ENCODE data around the gene DOCK1.

DNA sequence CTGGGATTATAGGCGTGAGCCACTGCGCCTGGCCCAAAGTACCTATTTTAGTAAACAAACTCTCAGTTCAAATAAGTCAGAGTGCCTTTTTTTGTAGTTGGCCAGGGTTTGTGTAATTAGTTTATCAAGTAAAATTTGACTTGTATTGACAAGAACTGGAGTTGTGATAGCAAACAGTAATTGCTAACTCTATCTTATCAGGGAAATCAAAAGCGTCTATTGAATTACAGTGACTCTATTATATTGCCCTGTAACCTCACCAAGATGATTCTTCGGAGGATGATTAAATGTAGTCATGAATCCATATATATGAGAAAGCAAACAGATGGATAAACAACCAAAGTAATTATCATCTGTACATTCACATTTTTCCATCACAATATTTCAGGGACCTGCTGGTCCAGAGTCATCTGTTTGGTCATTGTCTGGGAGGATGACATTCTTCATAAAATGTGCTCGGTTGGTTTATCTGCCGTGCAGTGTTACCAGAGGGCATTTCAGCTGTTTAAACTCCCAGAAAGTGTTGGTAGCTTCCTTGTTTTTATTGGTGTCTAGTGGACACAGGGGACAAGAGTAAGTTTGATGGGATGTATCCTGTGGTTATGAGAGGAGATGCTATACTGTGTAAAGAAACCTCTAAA lies 35.6 kb downstream of the DOCK1 start:
- TF ChIP-seq POLR2A (IDR thresholded peaks at IDR 0.05) (no peak), POLR2AphosphoS5 (IDR thresholded peaks at IDR 0.05) (no peak)
- TF ChIP-seq, protein P1, sequence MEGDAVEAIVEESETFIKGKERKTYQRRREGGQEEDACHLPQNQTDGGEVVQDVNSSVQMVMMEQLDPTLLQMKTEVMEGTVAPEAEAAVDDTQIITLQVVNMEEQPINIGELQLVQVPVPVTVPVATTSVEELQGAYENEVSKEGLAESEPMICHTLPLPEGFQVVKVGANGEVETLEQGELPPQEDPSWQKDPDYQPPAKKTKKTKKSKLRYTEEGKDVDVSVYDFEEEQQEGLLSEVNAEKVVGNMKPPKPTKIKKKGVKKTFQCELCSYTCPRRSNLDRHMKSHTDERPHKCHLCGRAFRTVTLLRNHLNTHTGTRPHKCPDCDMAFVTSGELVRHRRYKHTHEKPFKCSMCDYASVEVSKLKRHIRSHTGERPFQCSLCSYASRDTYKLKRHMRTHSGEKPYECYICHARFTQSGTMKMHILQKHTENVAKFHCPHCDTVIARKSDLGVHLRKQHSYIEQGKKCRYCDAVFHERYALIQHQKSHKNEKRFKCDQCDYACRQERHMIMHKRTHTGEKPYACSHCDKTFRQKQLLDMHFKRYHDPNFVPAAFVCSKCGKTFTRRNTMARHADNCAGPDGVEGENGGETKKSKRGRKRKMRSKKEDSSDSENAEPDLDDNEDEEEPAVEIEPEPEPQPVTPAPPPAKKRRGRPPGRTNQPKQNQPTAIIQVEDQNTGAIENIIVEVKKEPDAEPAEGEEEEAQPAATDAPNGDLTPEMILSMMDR (IDR thresholded peaks at IDR 0.05): no peak
